Left hindlimb (tissue), 1 donor: ENCODE measurements around the gene KCNH2.

Experiments
- DNase-seq: peaks from one replicate; pipeline ENCODE4 v3.0.0-alpha.2; 2018

The KCNH2 gene

DNA sequence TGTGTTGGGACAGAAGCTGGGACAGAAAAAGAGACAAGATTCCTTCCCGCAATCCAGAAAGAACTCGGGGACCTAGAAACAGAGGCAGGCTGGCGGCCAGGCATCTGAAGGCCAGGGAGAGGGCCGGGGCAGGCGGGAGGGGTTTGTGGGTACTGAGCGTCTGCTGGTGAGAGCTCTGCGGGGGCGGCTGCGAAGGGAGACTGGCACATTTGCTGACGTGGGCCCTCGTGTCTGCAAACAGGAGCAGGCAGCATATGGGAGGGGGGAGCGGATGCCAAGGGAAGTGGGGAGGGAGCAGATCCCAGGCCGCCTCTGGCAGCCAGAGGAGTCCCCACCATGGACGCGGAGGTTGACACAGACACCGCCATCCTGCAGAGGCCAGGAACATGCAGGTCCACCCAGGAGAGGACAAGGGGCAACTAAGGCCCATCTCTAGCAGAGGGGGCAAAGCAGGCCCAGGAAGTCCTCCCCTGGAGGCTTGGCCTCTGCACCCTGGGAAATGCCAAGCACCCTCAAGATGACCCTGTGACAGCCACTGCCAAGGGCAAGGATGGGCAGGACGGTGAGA is 32.2 kb downstream of the KCNH2 start:
- peak; percentile 68 for DNase-seq

GRCh38 chr7:150945171-150945852 is 32.8 kb downstream of the KCNH2 start:
- peak; percentile 32 for DNase-seq

GRCh38 chr7:150944066-150945042 is 33.8 kb downstream of the KCNH2 start:
- DNase-seq = peak; percentile 16

DNA sequence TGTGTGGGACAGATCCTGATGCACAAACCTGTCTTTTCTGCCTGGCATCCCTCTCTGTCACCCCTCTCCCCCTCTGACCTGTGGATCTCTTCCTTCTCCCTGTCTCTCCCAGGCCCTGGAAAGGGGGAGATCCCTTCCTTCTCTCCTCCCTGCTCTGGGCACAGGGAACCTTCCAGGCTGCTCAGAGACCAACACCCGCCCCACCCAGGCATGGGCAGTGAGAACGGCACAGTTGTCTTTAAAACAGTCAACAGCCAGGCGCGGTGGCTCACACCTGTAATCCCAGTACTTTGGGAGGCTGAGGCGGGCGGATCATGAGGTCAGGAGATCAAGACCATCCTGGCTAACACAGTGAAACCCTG is 34.7 kb downstream of the KCNH2 start:
- no peak for DNase-seq

DNA sequence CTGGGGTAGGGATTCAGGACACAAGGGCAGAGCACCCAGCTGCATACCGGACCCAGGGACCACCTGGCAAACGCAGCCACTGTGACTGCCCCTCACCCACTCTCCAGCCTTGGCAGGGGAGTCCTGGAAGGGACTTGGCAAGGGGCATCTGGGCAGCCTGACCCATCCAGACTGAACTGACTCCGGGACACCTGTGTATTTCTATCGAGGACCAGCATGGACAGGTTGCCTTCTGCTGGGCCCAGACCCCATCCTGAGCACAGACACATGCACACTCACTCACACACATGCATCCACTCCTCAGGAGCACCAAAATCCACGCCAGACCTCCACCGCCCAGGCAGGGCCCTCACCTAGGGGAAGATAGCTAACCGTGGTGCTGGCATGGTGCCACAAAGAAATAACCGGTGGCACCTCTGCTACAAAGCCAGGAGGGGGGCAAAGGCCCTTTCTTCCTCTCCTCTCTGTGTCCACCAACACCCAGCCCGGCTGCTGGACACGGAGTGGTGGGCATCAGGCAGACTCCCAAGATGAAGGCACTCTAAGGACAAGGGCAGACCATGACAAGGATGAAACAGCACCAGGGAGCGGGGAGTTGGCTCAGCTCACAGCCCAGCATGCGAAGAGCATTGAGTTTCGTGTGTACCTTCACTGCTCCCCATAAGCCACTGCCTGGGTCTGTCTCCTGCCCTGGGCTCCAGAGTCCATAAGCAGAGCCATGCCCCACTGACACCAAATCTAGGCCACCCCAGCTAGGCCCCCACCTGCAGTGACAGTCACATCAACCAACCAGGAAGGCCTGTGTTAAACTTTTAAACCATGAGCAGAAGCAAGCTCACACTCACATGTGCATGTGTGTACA is 35.3 kb downstream of the KCNH2 start:
- no peak for DNase-seq

DNA sequence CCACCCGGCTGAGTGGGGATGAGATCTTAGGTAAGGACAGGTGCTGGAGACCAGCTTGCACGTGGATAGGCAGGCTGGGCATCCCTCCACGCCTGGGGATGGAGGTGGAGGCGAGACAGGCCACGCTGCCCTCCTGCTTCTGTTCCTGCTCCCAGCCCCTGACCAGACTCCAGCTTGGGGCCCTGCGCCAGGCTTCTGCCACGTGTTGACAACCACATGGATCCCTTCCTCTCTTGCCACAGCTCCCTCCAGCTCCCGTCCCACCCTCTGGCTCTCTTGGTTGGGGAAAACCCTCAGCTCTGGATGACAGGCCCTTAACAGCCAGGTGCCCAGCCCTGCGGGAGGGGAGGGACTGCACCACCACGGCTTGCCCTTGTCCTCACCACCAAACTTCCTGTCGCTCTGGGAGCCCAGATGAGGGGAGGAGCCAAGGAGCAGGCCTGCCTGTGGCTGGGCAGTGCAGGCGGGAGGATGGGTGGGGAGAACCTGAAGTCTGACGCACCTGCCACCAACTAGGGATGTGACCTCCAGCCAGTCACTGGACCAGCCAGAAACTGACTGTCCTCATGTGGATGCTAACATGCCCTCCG is 36.0 kb downstream of the KCNH2 start:
- no peak for DNase-seq

- no peak for DNase-seq
These were observed 36.6 kb downstream of the KCNH2 start for GRCh38 chr7:150941351-150942000.

- DNase-seq = no peak
These were observed 37.6 kb downstream of the KCNH2 start for GRCh38 chr7:150940431-150941102.

DNA sequence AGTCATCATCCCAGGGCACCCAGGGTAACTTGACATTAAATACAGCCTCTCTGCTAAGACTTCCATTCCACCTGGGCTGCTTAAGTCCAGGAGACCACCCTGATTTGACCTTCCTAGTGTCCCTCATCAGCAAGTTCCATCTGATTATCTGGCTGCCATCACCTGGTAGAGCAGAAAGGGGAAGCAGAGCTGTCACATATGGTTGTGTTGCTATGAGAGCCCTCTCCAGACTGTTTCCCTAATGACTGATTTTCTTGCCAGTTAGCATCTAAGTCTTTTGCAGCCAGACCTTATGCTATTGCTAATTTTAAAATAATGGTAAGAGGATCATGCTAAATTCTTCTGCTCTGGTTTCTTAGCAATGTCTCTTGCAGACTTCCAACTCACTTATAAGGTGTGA is 38.7 kb downstream of the KCNH2 start:
- DNase-seq = no peak

DNA sequence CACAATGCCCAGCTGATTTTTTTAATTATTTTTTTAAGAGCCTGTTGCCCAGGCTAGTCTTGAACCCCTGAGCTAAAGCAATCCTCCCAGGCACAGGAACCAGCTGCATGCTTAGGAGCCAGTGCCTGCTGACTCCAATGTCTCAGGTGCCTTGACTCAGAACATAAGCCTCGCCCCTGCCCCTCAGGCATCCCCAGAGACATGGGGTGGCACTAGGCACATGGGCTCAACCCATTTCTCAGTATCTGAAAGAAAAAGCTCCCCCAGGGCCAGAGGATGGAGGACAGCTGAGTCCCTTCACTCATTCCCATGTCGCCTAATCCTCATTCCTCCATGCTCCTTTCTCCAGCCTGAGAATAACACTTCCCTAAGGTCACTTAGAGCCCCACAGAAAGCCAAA is 39.1 kb downstream of the KCNH2 start:
- no peak for DNase-seq

- no peak for DNase-seq
These were observed 39.6 kb downstream of the KCNH2 start for GRCh38 chr7:150938566-150938965.

- DNase-seq = no peak
These were observed 40.1 kb downstream of the KCNH2 start for GRCh38 chr7:150937848-150938561.

- DNase-seq = no peak
These were observed 42.1 kb downstream of the KCNH2 start for GRCh38 chr7:150936018-150936417.

DNA sequence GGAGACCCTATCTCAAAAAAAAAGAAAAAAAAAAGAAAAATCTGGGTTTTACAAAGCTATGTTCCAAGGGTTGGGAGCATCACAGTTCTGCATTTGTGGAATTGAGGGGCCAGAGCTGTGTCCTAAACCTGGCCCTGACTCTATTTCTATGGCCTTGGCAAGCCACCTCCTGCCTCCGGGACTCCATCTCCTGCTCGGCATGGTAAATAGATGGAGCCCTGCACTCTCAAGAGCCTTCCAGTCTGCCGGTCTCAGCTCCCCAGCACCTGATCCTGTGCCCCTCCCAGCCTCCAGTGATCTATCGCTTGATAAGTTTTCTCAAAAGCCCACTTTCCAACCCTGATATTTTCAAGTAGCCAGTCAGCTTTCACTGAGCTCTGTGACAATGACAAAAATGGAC is 43.0 kb downstream of the KCNH2 start:
- no peak for DNase-seq

DNA sequence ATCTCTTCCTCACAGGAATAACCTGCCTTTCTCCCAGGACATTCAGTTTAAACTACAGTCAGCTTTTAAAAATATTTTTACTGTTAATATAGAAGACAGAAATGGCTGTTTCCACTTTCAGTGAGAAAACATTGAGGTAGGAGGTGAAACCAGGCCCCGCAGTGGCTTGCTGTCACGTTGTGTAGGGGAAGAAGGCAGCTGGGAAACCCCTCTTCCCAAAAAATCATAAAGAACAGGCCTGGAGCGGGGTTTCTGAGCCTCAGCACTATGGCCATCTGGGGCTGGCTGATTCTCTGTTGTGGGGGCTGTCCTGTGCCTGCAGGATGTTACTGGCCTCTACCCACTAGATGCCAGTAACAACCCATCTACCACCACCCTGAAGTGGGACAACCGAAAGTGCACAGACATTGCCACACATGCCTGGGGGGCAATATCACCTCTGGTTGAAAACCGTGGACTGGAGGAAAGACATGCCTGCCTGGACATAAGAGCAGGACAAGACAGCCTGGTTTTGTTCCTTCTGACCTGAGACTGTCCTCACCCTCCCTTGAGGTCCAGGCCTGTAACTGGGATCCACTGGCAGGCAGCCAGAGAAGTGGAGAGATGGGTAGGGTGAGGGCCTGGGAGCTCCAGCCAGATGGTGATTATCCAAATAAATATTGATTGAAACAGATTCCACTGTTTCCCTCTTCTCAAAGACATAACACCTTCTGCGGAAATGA is 43.9 kb downstream of the KCNH2 start:
- DNase-seq = no peak

GRCh38 chr7:150931199-150931869 is 46.8 kb downstream of the KCNH2 start:
- no peak for DNase-seq

GRCh38 chr7:150928541-150928940 is 49.6 kb downstream of the KCNH2 start:
- DNase-seq = no peak

GRCh38 chr7:150927956-150928344 is 50.2 kb downstream of the KCNH2 start:
- no peak for DNase-seq
